ENCODE results near the gene PF4V1.

PF4V1 gene

DNA sequence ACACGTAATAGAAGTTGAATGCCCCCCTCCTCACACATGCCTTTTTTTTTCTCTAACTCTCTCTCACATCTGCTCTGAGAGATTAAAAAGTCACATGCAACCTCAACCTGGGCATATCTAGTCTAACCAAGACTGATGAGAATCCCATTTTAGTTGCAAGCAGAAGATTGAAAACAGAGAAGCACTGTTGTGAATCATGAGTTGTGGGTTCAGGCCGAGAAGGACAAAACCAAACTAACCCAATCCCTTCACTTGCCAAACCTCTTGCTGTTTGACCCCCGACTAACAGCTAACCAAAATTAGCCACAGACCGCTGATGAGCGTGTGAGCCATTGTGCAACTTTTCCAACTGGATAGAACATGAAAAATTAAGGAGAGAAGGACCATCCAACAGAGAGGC lies 47.9 kb downstream of the PF4V1 start:
- H3K4me3 ChIP-seq (ENCODE audit: low read depth, low read length): no peak overlapping the region
- DNase-seq (ENCODE audit: low read depth): no peak
- TF ChIP-seq, protein P1, sequence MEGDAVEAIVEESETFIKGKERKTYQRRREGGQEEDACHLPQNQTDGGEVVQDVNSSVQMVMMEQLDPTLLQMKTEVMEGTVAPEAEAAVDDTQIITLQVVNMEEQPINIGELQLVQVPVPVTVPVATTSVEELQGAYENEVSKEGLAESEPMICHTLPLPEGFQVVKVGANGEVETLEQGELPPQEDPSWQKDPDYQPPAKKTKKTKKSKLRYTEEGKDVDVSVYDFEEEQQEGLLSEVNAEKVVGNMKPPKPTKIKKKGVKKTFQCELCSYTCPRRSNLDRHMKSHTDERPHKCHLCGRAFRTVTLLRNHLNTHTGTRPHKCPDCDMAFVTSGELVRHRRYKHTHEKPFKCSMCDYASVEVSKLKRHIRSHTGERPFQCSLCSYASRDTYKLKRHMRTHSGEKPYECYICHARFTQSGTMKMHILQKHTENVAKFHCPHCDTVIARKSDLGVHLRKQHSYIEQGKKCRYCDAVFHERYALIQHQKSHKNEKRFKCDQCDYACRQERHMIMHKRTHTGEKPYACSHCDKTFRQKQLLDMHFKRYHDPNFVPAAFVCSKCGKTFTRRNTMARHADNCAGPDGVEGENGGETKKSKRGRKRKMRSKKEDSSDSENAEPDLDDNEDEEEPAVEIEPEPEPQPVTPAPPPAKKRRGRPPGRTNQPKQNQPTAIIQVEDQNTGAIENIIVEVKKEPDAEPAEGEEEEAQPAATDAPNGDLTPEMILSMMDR (IDR thresholded peaks at IDR 0.05; ENCODE audit: control insufficient read depth, extremely low read depth, insufficient read depth): no peak

DNA sequence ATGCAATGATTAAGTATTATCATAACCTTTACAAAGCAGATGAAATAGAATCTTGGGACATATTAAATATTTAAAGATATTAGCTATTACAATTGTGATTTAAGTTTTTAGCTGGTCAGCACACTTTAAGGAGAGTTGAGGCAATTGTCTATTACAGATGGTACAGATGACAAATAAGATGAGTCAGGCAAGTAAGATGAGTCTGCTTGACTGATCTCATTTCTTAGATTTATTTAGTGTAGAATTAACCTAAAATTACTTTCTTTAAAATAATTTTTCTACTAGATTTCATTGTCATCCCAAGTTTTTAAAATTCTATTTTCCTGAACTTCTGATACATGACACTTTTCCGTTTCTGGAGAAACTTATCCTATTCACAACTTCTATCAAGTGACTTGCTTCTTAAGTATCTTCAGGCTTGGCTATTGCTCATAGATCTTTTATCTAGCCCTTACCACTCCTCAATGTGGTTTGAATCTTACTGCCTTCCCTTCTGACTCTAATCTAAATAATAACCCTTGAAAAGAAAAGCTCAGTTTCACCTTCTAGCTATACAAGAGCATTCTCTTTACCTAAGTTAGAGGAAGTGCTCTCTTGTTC lies 49.0 kb downstream of the PF4V1 start:
- no peak for DNase-seq (ENCODE audit: low read depth)
- TF ChIP-seq, protein P1 (IDR thresholded peaks at IDR 0.05; ENCODE audit: control insufficient read depth, extremely low read depth, insufficient read depth): no peak
- no peak overlapping the region for H3K4me3 ChIP-seq (ENCODE audit: low read depth, low read length)

DNA sequence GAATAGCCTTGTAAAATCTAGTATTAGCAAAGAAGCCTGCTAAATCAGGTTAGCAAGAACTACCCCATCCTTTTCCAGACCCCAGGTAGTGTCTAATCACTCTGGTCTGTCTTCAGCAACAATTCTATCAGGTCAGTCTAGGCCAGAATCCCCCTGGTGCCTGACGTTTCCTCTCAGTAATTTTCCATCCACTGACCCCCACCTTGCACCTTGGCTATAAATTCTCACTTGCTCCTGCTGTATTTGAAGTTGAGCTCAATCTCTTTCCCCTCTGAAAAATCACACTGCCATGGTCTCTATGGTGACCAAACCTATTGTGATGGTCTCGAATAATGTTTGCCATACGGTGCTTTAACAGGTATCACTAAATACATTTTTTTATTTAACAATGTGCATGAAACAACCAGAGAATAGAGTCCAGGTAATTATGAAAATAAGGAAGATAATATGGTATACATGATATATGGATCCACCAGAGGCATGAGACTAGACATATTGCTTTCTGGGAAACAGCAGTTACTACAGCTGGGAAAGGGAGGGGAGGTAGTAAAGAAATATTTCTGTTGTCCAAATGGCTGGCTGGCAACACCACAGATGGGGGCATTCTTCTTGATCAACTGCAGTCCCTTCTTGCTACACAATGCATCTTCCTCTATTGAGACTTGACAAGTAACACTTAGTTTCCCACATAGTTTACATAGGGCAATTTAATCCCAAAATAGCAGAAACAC lies 49.9 kb downstream of the PF4V1 start:
- TF ChIP-seq, protein P1 (IDR thresholded peaks at IDR 0.05; ENCODE audit: control insufficient read depth, extremely low read depth, insufficient read depth): no peak
- no peak overlapping the region for H3K4me3 ChIP-seq (ENCODE audit: low read depth, low read length)
- no peak for DNase-seq (ENCODE audit: low read depth)
